Thyroid gland (tissue), 4 donors: Measurements from ENCODE around the gene TMEM263. TPM values are rescaled to one million over a fixed set of nuclear protein-coding genes. Genes with fewer than 3 reads are reported as not detected.
A peak's percentile ranks its signal among the peaks of the same experiment; 100 is the strongest.

Experiments
- DNase-seq, 2 donors: peaks; one replicate each; pipeline ENCODE4 v3.0.0-alpha.2; 2019
- H3K27ac ChIP-seq, 3 donors: fragments of 200-600 bp; sonication (generic); 1 replicate in 2 of 3; 2 replicates in 1 of 3; pipeline ENCODE4 v1.5.1; 2016 to 2019; ENCODE audit warnings: mild to moderate bottlenecking in 1 of 3, moderate library complexity in 1 of 3
- H3K27me3 ChIP-seq: fragments of 200-600 bp; sonication (generic); one replicate; pipeline ENCODE4 v1.5.1; 2019
- H3K36me3 ChIP-seq, 2 donors: fragments of 200-600 bp; sonication (generic); one replicate each; pipeline ENCODE4 v1.5.1; 2016 to 2019
- H3K4me1 ChIP-seq, 2 donors: fragments of 200-600 bp; sonication (generic); one replicate each; pipeline ENCODE4 v1.5.1; 2017 to 2019
- H3K4me3 ChIP-seq, 3 donors: fragments of 200-600 bp; sonication (generic); replicated peaks in 1 of 3; 1 replicate in 2 of 3; 2 replicates in 1 of 3; pipeline ENCODE4 v1.5.1; 2016; ENCODE audit warnings: mild to moderate bottlenecking in 1 of 3
- H3K9me3 ChIP-seq: fragments of 200-600 bp; sonication (generic); one replicate; pipeline ENCODE4 v1.5.1; 2017
- CTCF ChIP-seq, 6 experiments: fragments of 200-600 bp in 3 of 6; fragments of 450-650 bp in 3 of 6; sonication (generic) in 3 of 6; IDR thresholded peaks; one replicate each; pipeline ENCODE4 v1.5.1; 2016 to 2019; ENCODE audit warnings: antibody characterized with exemption in 6 of 6, mild to moderate bottlenecking in 2 of 6, inconsistent platforms in 1 of 6, moderate library complexity in 1 of 6
- POLR2A ChIP-seq, 2 donors: fragments of 450-650 bp; IDR thresholded peaks; one replicate each; pipeline ENCODE4 v1.6.1; 2017; ENCODE audit warnings: antibody characterized with exemption in 2 of 2, mild to moderate bottlenecking in 2 of 2, moderate library complexity in 1 of 2
- WGBS, 2 donors: methylation state at CpG; one replicate each; pipeline ENCODE4 v1.1.5; 2017; 5-methylcytosine and 5-hydroxymethylcytosine counted together
- intact Hi-C: fragments of 100-400 bp; cut with DNase I; formaldehyde crosslinking; loops from one replicate; pipeline ENCODE4 v1.15.1; 2023
- total RNA-seq, 4 donors: library from RNA; depleted of rRNA; stranded (reverse); fragments of >200 nt; gene quantifications; one replicate each; pipeline ENCODE4 v1.2.3, GENCODE V29; 2016

TMEM263 gene
- total RNA-seq, 4 donors from 2014 or later = 74.3 to 91.0 (median 81.9) TPM

- 97 to 100% methylated on average over 2 of the region's 2 CpGs for WGBS, 2 donors
- H3K36me3 ChIP-seq = peaks cover 5 to 30% of the 10 kb centered on the region in 2 donors
- no peak overlapping the region for H3K27ac ChIP-seq
- TF ChIP-seq CTCF (IDR thresholded peaks at IDR 0.05) (no peak), POLR2A (IDR thresholded peaks at IDR 0.05) (no peak)
- H3K9me3 ChIP-seq = no peaks in the 10 kb centered on the region
- intact Hi-C loops = no loop called here
- no peaks in the 10 kb centered on the region for H3K27me3 ChIP-seq
- H3K4me1 ChIP-seq = peaks cover 30 to 32% of the 10 kb centered on the region in 2 donors
- H3K4me3 ChIP-seq = no peak overlapping the region
- no peak for DNase-seq
These were observed 15.4 kb downstream of the TMEM263 start for GRCh38 chr12:106971065-106971464.

- Histone ChIP-seq H3K9me3 (no peaks in the 10 kb centered on the region), H3K4me1 (peaks cover 54 to 56% of the 10 kb centered on the region in 2 donors), H3K27ac (peak overlapping the region in 1 of 3 donors; percentile 19), H3K36me3 (peaks cover 0 to 17% of the 10 kb centered on the region in 2 donors), H3K4me3 (no peak overlapping the region), H3K27me3 (no peaks in the 10 kb centered on the region)
- no peak for DNase-seq
- TF ChIP-seq CTCF (IDR thresholded peaks at IDR 0.05) (no peak), POLR2A (IDR thresholded peaks at IDR 0.05) (no peak)
- intact Hi-C loops = no loop called here
These were observed 17.8 kb downstream of the TMEM263 start for GRCh38 chr12:106973545-106973944.

- Histone ChIP-seq H3K9me3 (no peaks in the 10 kb centered on the region), H3K27ac (peak overlapping the region in 2 of 3 donors; percentile 32 to 68), H3K4me1 (peaks cover 56 to 58% of the 10 kb centered on the region in 2 donors), H3K36me3 (peaks cover 0 to 16% of the 10 kb centered on the region in 2 donors), H3K4me3 (no peak overlapping the region), H3K27me3 (no peaks in the 10 kb centered on the region)
- intact Hi-C loops = no loop called here
- DNase-seq = peak; percentile 36 to 42
- TF ChIP-seq CTCF (IDR thresholded peaks at IDR 0.05) (no peak), POLR2A (IDR thresholded peaks at IDR 0.05) (no peak)
- WGBS, 2 donors = 54 to 58% methylated on average over 3 of the region's 3 CpGs
These were observed 18.8 kb downstream of the TMEM263 start for GRCh38 chr12:106974511-106974910.

- Histone ChIP-seq H3K27ac (peak overlapping the region in 1 of 3 donors; percentile 68), H3K36me3 (peaks cover 0 to 16% of the 10 kb centered on the region in 2 donors), H3K9me3 (no peaks in the 10 kb centered on the region), H3K4me1 (peaks cover 56 to 58% of the 10 kb centered on the region in 2 donors), H3K27me3 (no peaks in the 10 kb centered on the region), H3K4me3 (no peak overlapping the region)
- DNase-seq = no peak
- intact Hi-C loops = no loop called here
- WGBS, 2 donors = 97% methylated on average over 8 of the region's 8 CpGs
- TF ChIP-seq CTCF (IDR thresholded peaks at IDR 0.05) = no peak
- no peak for TF ChIP-seq POLR2A (IDR thresholded peaks at IDR 0.05)
These were observed 19.4 kb downstream of the TMEM263 start for GRCh38 chr12:106975098-106975497.

- Histone ChIP-seq H3K4me1 (peaks cover 60 to 61% of the 10 kb centered on the region in 2 donors), H3K4me3 (no peak overlapping the region), H3K27ac (peak overlapping the region in 2 of 3 donors; percentile 21 to 26), H3K9me3 (no peaks in the 10 kb centered on the region), H3K27me3 (no peaks in the 10 kb centered on the region), H3K36me3 (peaks cover 0 to 8% of the 10 kb centered on the region in 2 donors)
- TF ChIP-seq CTCF (IDR thresholded peaks at IDR 0.05) (no peak), POLR2A (IDR thresholded peaks at IDR 0.05) (no peak)
- intact Hi-C loops = no loop called here
- WGBS, 2 donors = 82 to 90% methylated on average over 3 of the region's 3 CpGs
- no peak for DNase-seq
These were observed 20.4 kb downstream of the TMEM263 start for GRCh38 chr12:106975993-106976658.
